ENCODE data around the gene TEX51.

TEX51 gene

GRCh38 chr2:126888046-126888445 lies 10.6 kb upstream of the TEX51 start:
- no peak overlapping the region for H3K27ac ChIP-seq
- TF ChIP-seq CTCF (IDR thresholded peaks at IDR 0.05) (no peak), ZFX (IDR thresholded peaks at IDR 0.05; ENCODE audit: borderline replicate concordance) (no peak)

GRCh38 chr2:126889071-126889470 lies 9.6 kb upstream of the TEX51 start:
- no peak for TF ChIP-seq CTCF (IDR thresholded peaks at IDR 0.05)
- no peak for TF ChIP-seq ZFX (IDR thresholded peaks at IDR 0.05; ENCODE audit: borderline replicate concordance)

GRCh38 chr2:126889496-126890135 lies 9.1 kb upstream of the TEX51 start:
- H3K27ac ChIP-seq, result no peak overlapping the region
- no peak for TF ChIP-seq ZFX (IDR thresholded peaks at IDR 0.05; ENCODE audit: borderline replicate concordance)

More at GRCh38 chr2:126889071-126889470, 9.6 kb upstream of the TEX51 start:
- no peak overlapping the region for H3K27ac ChIP-seq

GRCh38 chr2:126890136-126890510 lies 8.6 kb upstream of the TEX51 start:
- TF ChIP-seq ZFX (IDR thresholded peaks at IDR 0.05; ENCODE audit: borderline replicate concordance) (no peak), CTCF (IDR thresholded peaks at IDR 0.05) (no peak)

GRCh38 chr2:126890551-126891450 lies 7.9 kb upstream of the TEX51 start:
- TF ChIP-seq ZFX (IDR thresholded peaks at IDR 0.05; ENCODE audit: borderline replicate concordance) (no peak), CTCF (IDR thresholded peaks at IDR 0.05) (no peak)

More at GRCh38 chr2:126890136-126890510, 8.6 kb upstream of the TEX51 start:
- no peak overlapping the region for H3K27ac ChIP-seq

GRCh38 chr2:126891681-126892500 lies 6.8 kb upstream of the TEX51 start:
- no peak overlapping the region for H3K27ac ChIP-seq
- TF ChIP-seq ZFX (IDR thresholded peaks at IDR 0.05; ENCODE audit: borderline replicate concordance) (no peak), CTCF (IDR thresholded peaks at IDR 0.05) (no peak)

More at GRCh38 chr2:126890551-126891450, 7.9 kb upstream of the TEX51 start:
- no peak overlapping the region for H3K27ac ChIP-seq

- no peak for TF ChIP-seq CTCF (IDR thresholded peaks at IDR 0.05)
- TF ChIP-seq ZFX (IDR thresholded peaks at IDR 0.05; ENCODE audit: borderline replicate concordance), result no peak
- H3K27ac ChIP-seq, result no peak overlapping the region
Measured at GRCh38 chr2:126893153-126893552, 5.5 kb upstream of the TEX51 start.
